RWPE2 (cell line): ENCODE measurements around the gene DDX17.

Source experiments
- ATAC-seq: fragments of 200-7000 bp; cut with Tn5 transposase; 3 replicates; pipeline ENCODE4 v1.9.1; 2021; ENCODE audit warnings: low read depth
- DNase-seq: peaks from one replicate; pipeline ENCODE4 v3.0.0-alpha.2; 2020; ENCODE audit warnings: low spot score
- H3K27ac ChIP-seq: fragments of 450-650 bp; 2 replicates; pipeline ENCODE4 v1.5.1; 2017; ENCODE audit warnings: mild to moderate bottlenecking; ENCODE audit not compliant: poor library complexity, severe bottlenecking
- H3K27me3 ChIP-seq: fragments of 250-450 bp; sonication (Bioruptor Pico); 2 replicates; pipeline ENCODE4 v1.5.1; 2021; ENCODE audit warnings: mild to moderate bottlenecking, moderate library complexity; ENCODE audit not compliant: insufficient read depth, poor library complexity, severe bottlenecking
- H3K36me3 ChIP-seq: fragments of 250-450 bp; sonication (Bioruptor Pico); 2 replicates; pipeline ENCODE4 v1.5.1; 2020; ENCODE audit warnings: low read depth, mild to moderate bottlenecking, moderate library complexity
- H3K4me1 ChIP-seq: fragments of 250-450 bp; sonication (Bioruptor Pico); 2 replicates; pipeline ENCODE4 v1.5.1; 2021; ENCODE audit warnings: mild to moderate bottlenecking, moderate library complexity; ENCODE audit not compliant: insufficient read depth, poor library complexity, severe bottlenecking
- H3K4me3 ChIP-seq: fragments of 250-450 bp; sonication (Bioruptor Pico); 2 replicates; pipeline ENCODE4 v1.5.1; 2021; ENCODE audit warnings: mild to moderate bottlenecking, moderate library complexity; ENCODE audit not compliant: severe bottlenecking
- H3K9me3 ChIP-seq: fragments of 250-450 bp; sonication (Bioruptor Pico); 2 replicates; pipeline ENCODE4 v1.5.1; 2021; ENCODE audit warnings: mild to moderate bottlenecking, moderate library complexity; ENCODE audit not compliant: severe bottlenecking
- CTCF ChIP-seq: fragments of 450-650 bp; IDR thresholded peaks from one replicate; pipeline ENCODE4 v1.5.1; 2017; ENCODE audit warnings: mild to moderate bottlenecking, moderate library complexity; ENCODE audit not compliant: poor library complexity, severe bottlenecking

Gene DDX17

DNA sequence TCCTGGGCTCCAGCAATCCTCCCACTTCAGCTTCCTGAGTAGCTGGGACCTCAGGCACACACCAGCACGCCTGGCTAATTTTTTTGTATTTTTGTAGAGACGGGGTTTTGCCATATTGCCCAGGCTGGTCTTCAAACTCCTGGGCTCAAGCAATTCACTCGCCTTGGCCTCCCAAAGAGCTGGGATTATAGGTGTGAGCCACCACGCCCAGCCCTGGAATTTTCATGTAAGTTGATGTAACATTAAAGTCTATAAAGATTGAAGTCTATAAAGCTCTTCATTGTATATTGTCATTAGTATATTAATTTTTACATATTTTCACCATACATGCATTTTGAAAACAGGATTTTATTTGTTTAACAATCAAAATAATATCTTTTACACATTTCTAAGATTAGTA is 12.5 kb upstream of the DDX17 start:
- DNase-seq: no peak
- TF ChIP-seq CTCF: no peak
- Histone ChIP-seq H3K36me3 (no peaks in the 10 kb centered on the region), H3K9me3 (no peaks in the 10 kb centered on the region), H3K27ac (no peak overlapping the region), H3K4me1 (no peaks in the 10 kb centered on the region), H3K27me3 (no peaks in the 10 kb centered on the region), H3K4me3 (no peak overlapping the region)
- ATAC-seq: no peak

DNA sequence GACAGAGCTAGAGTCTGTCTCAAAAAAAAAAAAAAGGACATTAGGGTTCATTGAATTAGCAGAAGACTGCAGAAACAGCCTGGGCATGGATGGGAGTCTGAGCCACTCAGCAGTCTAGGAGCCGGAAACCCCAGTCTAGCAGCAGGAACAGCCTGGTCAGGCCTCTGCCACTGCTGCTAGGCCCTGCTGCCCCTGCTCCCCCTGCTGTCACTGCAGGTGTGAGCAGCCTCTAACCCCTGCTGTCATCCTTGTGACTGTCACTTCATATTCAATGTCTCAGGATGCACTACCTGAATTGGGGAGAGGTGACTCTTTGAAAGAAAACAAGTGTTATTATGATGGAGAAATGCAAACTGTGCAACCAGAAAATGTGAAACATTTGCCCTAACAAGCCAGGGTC is 7.0 kb upstream of the DDX17 start:
- no peak for DNase-seq
- Histone ChIP-seq H3K27ac (no peak overlapping the region), H3K4me3 (no peak overlapping the region), H3K36me3 (no peaks in the 10 kb centered on the region), H3K27me3 (no peaks in the 10 kb centered on the region), H3K9me3 (no peaks in the 10 kb centered on the region), H3K4me1 (no peaks in the 10 kb centered on the region)
- no peak for ATAC-seq
- no peak for TF ChIP-seq CTCF

DNA sequence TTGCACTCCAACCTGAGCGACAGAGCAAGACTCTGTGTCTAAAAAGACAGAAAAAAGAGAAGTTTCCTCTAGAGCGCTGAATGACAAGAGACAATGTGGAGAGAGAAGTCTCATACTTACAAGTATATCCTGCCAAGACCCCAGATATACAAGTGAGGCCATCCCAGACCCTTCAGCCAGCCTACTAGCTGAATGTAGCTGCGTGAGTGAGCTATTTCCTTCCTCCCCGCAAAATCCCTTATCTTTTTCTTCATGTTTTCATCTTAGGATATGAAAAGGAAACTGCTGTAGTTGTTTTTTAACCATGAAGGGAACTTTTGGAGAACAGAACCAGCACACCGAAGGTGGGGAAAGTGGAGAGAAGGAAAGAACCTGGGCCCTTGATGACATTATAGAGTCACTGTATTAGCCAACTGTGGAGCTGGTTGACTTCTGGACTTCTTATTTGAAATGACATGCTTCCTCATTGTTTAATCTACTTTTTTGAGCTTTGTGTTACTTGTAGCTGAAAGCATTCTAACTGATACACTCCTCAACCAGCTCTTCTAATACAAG is 4.4 kb upstream of the DDX17 start:
- Histone ChIP-seq H3K27me3 (no peaks in the 10 kb centered on the region), H3K9me3 (no peaks in the 10 kb centered on the region), H3K36me3 (no peaks in the 10 kb centered on the region), H3K4me1 (peaks cover 4% of the 10 kb centered on the region), H3K4me3 (no peak overlapping the region), H3K27ac (no peak overlapping the region)
- ATAC-seq: no peak
- no peak for DNase-seq
- TF ChIP-seq CTCF: no peak

GRCh38 chr22:38505541-38506117 is 482 bp downstream of the DDX17 start:
- H3K27ac ChIP-seq: peak overlapping the region; percentile 84
- no peak for TF ChIP-seq CTCF
- peaks cover 47% of the 10 kb centered on the region for H3K36me3 ChIP-seq
- DNase-seq (no peak), ATAC-seq (peak; percentile 40)
- no peaks in the 10 kb centered on the region for H3K9me3 ChIP-seq
- H3K4me3 ChIP-seq: peak overlapping the region; percentile 87
- H3K4me1 ChIP-seq: peaks cover 16% of the 10 kb centered on the region
- no peaks in the 10 kb centered on the region for H3K27me3 ChIP-seq
